ENCODE data around the gene JOSD1. TPM values are rescaled to one million over a fixed set of nuclear protein-coding genes. Genes with fewer than 3 reads are reported as not detected.

Gene JOSD1
- total and polyA plus RNA-seq, 10 of the 15 experiments (the other 5 are each of a cell fraction or from before 2014, with no cell fraction given) = 6.2 to 54.6 (median 40.5) TPM

DNA sequence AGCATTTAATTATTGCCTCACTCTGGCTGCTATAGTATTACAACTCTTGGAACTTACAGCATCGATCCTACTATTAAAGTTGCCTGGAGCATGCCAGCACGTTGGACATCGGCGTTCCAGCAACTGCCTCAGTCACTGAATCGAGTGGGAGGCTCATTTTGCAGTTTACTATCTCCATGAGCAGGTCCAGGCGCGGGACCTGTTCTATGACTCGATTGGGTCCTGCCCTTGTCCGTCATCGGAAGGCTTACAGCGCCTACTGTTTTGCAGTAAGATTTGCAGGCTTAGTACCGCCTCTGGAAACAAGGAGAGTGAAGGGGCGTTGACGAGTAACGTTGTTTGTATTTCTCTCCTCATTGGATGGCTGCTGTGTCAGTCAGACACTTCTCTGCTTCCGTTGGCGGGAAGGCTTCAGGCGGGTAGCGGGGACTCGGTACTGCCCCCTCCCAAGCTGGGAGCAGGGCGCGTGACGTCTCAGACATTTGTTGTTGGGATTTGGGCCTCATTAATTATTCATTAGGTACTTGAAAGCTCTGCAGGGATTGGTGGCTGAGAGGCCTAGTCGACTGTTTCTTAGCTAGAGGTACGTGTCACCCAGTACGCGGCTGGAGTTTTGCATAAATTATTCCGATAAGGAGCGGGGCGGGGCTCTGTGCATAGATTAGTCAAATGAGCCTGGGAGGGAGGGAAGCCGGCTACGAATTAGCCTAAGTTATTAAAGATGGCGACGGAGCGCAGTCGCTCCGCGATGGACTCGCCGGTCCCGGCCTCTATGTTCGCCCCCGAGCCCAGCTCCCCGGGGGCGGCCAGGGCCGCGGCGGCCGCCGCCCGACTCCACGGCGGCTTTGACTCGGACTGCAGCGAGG is 4.7 kb upstream of the JOSD1 start, which contains the start of gene GTPBP1 (continued):
- TF ChIP-seq, protein P1, sequence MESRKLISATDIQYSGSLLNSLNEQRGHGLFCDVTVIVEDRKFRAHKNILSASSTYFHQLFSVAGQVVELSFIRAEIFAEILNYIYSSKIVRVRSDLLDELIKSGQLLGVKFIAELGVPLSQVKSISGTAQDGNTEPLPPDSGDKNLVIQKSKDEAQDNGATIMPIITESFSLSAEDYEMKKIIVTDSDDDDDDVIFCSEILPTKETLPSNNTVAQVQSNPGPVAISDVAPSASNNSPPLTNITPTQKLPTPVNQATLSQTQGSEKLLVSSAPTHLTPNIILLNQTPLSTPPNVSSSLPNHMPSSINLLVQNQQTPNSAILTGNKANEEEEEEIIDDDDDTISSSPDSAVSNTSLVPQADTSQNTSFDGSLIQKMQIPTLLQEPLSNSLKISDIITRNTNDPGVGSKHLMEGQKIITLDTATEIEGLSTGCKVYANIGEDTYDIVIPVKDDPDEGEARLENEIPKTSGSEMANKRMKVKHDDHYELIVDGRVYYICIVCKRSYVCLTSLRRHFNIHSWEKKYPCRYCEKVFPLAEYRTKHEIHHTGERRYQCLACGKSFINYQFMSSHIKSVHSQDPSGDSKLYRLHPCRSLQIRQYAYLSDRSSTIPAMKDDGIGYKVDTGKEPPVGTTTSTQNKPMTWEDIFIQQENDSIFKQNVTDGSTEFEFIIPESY (IDR thresholded peaks at IDR 0.05) = no peak; the same call in 1 of the 2 replicates
- TF ChIP-seq ZNF384 (IDR thresholded peaks at IDR 0.05; ENCODE audit: borderline replicate concordance, low read depth, low read length) (no peak), CEBPB (IDR thresholded peaks at IDR 0.05; ENCODE audit: borderline replicate concordance in 1 of 2, low read depth in 2 of 2, low read length in 2 of 2) (no peak), CREM (IDR thresholded peaks at IDR 0.05; ENCODE audit: low read depth) (peak; percentile 95), ZNF207 (IDR thresholded peaks at IDR 0.05; ENCODE audit: borderline replicate concordance) (peak; percentile 81; the same call in 1 of the 2 replicates), ASH2L (IDR thresholded peaks at IDR 0.05; ENCODE audit: borderline replicate concordance, low read depth) (no peak), ZNF274 (IDR thresholded peaks at IDR 0.05; ENCODE audit: insufficient read depth, insufficient read length) (no peak), PML (IDR thresholded peaks at IDR 0.05; ENCODE audit: low read length) (peak; percentile 71; the same call in 1 of the 2 replicates), KLF5 (IDR thresholded peaks at IDR 0.05; ENCODE audit: partially characterized antibody) (peak; percentile 60), SP1 (IDR thresholded peaks at IDR 0.05; ENCODE audit: low read depth, low read length) (peak; percentile 98), EED (IDR thresholded peaks at IDR 0.05; ENCODE audit: low read depth) (no peak; the same call in 1 of the 2 replicates), YY1 (IDR thresholded peaks at IDR 0.05; ENCODE audit: low read depth, low read length) (peak; percentile 97), IRF4 (IDR thresholded peaks at IDR 0.05; ENCODE audit: low read depth, low read length) (peak; percentile 61; the same call in 1 of the 2 replicates), FOXK2 (IDR thresholded peaks at IDR 0.05) (peak; percentile 88), SIN3A (IDR thresholded peaks at IDR 0.05; ENCODE audit: low read depth, low read length) (no peak), TARDBP (IDR thresholded peaks at IDR 0.05; ENCODE audit: borderline replicate concordance) (no peak)
- TF ChIP-seq, protein P2, sequence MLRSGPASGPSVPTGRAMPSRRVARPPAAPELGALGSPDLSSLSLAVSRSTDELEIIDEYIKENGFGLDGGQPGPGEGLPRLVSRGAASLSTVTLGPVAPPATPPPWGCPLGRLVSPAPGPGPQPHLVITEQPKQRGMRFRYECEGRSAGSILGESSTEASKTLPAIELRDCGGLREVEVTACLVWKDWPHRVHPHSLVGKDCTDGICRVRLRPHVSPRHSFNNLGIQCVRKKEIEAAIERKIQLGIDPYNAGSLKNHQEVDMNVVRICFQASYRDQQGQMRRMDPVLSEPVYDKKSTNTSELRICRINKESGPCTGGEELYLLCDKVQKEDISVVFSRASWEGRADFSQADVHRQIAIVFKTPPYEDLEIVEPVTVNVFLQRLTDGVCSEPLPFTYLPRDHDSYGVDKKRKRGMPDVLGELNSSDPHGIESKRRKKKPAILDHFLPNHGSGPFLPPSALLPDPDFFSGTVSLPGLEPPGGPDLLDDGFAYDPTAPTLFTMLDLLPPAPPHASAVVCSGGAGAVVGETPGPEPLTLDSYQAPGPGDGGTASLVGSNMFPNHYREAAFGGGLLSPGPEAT (IDR thresholded peaks at IDR 0.05; ENCODE audit: low read depth) = peak; percentile 56; the same call in 1 of the 2 replicates
- TF ChIP-seq, protein P3, sequence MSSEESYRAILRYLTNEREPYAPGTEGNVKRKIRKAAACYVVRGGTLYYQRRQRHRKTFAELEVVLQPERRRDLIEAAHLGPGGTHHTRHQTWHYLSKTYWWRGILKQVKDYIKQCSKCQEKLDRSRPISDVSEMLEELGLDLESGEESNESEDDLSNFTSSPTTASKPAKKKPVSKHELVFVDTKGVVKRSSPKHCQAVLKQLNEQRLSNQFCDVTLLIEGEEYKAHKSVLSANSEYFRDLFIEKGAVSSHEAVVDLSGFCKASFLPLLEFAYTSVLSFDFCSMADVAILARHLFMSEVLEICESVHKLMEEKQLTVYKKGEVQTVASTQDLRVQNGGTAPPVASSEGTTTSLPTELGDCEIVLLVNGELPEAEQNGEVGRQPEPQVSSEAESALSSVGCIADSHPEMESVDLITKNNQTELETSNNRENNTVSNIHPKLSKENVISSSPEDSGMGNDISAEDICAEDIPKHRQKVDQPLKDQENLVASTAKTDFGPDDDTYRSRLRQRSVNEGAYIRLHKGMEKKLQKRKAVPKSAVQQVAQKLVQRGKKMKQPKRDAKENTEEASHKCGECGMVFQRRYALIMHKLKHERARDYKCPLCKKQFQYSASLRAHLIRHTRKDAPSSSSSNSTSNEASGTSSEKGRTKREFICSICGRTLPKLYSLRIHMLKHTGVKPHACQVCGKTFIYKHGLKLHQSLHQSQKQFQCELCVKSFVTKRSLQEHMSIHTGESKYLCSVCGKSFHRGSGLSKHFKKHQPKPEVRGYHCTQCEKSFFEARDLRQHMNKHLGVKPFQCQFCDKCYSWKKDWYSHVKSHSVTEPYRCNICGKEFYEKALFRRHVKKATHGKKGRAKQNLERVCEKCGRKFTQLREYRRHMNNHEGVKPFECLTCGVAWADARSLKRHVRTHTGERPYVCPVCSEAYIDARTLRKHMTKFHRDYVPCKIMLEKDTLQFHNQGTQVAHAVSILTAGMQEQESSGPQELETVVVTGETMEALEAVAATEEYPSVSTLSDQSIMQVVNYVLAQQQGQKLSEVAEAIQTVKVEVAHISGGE (CRISPR knock-in tag; IDR thresholded peaks at IDR 0.05) = no peak
- TF ChIP-seq, protein P4, sequence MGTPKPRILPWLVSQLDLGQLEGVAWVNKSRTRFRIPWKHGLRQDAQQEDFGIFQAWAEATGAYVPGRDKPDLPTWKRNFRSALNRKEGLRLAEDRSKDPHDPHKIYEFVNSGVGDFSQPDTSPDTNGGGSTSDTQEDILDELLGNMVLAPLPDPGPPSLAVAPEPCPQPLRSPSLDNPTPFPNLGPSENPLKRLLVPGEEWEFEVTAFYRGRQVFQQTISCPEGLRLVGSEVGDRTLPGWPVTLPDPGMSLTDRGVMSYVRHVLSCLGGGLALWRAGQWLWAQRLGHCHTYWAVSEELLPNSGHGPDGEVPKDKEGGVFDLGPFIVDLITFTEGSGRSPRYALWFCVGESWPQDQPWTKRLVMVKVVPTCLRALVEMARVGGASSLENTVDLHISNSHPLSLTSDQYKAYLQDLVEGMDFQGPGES (IDR thresholded peaks at IDR 0.05) = peak; percentile 93
- TF ChIP-seq, protein P5, sequence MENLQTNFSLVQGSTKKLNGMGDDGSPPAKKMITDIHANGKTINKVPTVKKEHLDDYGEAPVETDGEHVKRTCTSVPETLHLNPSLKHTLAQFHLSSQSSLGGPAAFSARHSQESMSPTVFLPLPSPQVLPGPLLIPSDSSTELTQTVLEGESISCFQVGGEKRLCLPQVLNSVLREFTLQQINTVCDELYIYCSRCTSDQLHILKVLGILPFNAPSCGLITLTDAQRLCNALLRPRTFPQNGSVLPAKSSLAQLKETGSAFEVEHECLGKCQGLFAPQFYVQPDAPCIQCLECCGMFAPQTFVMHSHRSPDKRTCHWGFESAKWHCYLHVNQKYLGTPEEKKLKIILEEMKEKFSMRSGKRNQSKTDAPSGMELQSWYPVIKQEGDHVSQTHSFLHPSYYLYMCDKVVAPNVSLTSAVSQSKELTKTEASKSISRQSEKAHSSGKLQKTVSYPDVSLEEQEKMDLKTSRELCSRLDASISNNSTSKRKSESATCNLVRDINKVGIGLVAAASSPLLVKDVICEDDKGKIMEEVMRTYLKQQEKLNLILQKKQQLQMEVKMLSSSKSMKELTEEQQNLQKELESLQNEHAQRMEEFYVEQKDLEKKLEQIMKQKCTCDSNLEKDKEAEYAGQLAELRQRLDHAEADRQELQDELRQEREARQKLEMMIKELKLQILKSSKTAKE (IDR thresholded peaks at IDR 0.05; ENCODE audit: low read depth, poor library complexity, severe bottlenecking) = peak; percentile 59
